Measurements from ENCODE around the gene TERB1. TPM values are rescaled to one million over a fixed set of nuclear protein-coding genes. Genes with fewer than 3 reads are reported as not detected.

Gene TERB1
- total and polyA plus RNA-seq, 4 donors = 0.10 to 0.35 TPM; not detected in 2

GRCh38 chr16:66832190-66832589 lies 30.8 kb upstream of the TERB1 start:
- Histone ChIP-seq H3K9me3 (ENCODE audit: control insufficient read depth, insufficient read depth, low read length) (no peaks in the 10 kb centered on the region), H3K36me3 (ENCODE audit: control insufficient read depth, insufficient read depth, low read length) (peaks cover 14% of the 10 kb centered on the region), H3K27me3 (ENCODE audit: control insufficient read depth, insufficient read depth, low read length) (no peaks in the 10 kb centered on the region), H3K4me1 (ENCODE audit: control insufficient read depth, insufficient read depth, low read length) (peaks cover 12% of the 10 kb centered on the region), H3K27ac (ENCODE audit: low read depth, low read length) (no peak overlapping the region), H3K4me3 (ENCODE audit: low read depth, low read length) (no peak overlapping the region)
- WGBS (ENCODE audit: insufficient coverage) = no CpG with 5 or more reads among the region's 3 CpGs
- no peak for DNase-seq (ENCODE audit: low read depth in 4 of 6, low spot score in 6 of 6)

- peak; percentile 83 to 96 (median 86) for DNase-seq (ENCODE audit: low read depth in 4 of 6, low spot score in 6 of 6)
- peak within 1 kb of the TSS; percentile 43 for H3K27ac ChIP-seq (ENCODE audit: low read depth, low read length)
- H3K4me3 ChIP-seq (ENCODE audit: low read depth, low read length) = peak within 1 kb of the TSS; percentile 50
- peaks cover 15% of the 10 kb centered on the region for H3K36me3 ChIP-seq (ENCODE audit: control insufficient read depth, insufficient read depth, low read length)
- H3K4me1 ChIP-seq (ENCODE audit: control insufficient read depth, insufficient read depth, low read length) = peaks cover 12% of the 10 kb centered on the region
- H3K9me3 ChIP-seq (ENCODE audit: control insufficient read depth, insufficient read depth, low read length) = no peaks in the 10 kb centered on the region
- H3K27me3 ChIP-seq (ENCODE audit: control insufficient read depth, insufficient read depth, low read length) = no peaks in the 10 kb centered on the region
- under 1% methylated on average over 81 of the region's 84 CpGs for WGBS (ENCODE audit: insufficient coverage)
Observed at GRCh38 chr16:66830422-66831404, 29.3 kb upstream of the TERB1 start, which contains the start of gene NAE1. TSS of gene NAE1 (minus strand) at chr16:66830976. CDS start at chr16:66830899, 77 bp downstream.

GRCh38 chr16:66824006-66824405 lies 22.6 kb upstream of the TERB1 start:
- Histone ChIP-seq H3K4me3 (ENCODE audit: low read depth, low read length) (no peak overlapping the region), H3K27ac (ENCODE audit: low read depth, low read length) (no peak overlapping the region), H3K27me3 (ENCODE audit: control insufficient read depth, insufficient read depth, low read length) (no peaks in the 10 kb centered on the region), H3K9me3 (ENCODE audit: control insufficient read depth, insufficient read depth, low read length) (no peaks in the 10 kb centered on the region), H3K36me3 (ENCODE audit: control insufficient read depth, insufficient read depth, low read length) (peaks cover 58% of the 10 kb centered on the region), H3K4me1 (ENCODE audit: control insufficient read depth, insufficient read depth, low read length) (peaks cover 5% of the 10 kb centered on the region)
- no peak for DNase-seq (ENCODE audit: low read depth in 4 of 6, low spot score in 6 of 6)
- 92% methylated on average over 1 of the region's 4 CpGs for WGBS (ENCODE audit: insufficient coverage)

DNA sequence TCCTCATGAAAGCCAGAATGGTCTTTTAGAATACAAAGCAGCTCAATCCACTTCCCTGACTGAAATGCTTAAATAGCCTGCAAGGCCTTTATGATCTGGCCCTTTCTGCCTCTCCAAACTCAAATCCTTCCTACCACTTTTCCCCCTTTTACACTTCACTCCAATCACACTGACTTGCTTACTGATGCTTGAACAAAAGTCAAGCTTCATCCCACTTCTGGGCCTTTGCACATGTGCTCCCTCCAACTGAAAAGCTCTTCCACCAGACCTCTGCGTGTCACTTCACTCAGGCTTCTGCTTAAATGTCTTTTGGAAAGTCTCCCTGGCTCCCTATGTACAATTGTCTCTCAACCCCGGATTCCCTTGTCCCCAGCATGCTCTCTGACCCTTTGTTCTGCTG lies 13.3 kb upstream of the TERB1 start:
- H3K36me3 ChIP-seq (ENCODE audit: control insufficient read depth, insufficient read depth, low read length) = peaks cover 37% of the 10 kb centered on the region
- H3K27me3 ChIP-seq (ENCODE audit: control insufficient read depth, insufficient read depth, low read length) = no peaks in the 10 kb centered on the region
- H3K27ac ChIP-seq (ENCODE audit: low read depth, low read length) = no peak overlapping the region
- H3K4me3 ChIP-seq (ENCODE audit: low read depth, low read length) = no peak overlapping the region
- WGBS (ENCODE audit: insufficient coverage) = 70% methylated on average over 2 of the region's 2 CpGs
- H3K4me1 ChIP-seq (ENCODE audit: control insufficient read depth, insufficient read depth, low read length) = no peaks in the 10 kb centered on the region
- H3K9me3 ChIP-seq (ENCODE audit: control insufficient read depth, insufficient read depth, low read length) = no peaks in the 10 kb centered on the region
- no peak for DNase-seq (ENCODE audit: low read depth in 4 of 6, low spot score in 6 of 6)

DNA sequence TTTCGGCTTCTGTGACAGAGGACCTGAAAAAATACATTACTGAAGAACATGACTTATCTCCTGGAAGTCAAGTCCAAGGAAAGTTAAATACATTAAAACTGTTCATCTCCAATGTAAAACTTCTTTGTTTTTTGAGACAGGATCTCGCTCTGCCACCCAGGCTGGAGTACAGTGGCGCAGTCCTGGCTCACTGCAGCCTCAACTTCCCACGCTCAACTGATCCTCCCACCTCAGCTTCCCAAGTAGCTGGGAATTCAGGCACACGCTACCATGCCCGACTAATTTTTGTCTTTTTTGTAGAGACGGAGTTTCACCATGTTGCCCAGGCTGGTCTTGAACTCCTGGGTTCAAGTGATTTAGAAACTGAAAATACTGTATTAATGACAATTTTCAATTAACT lies 9.7 kb upstream of the TERB1 start:
- no peaks in the 10 kb centered on the region for H3K4me1 ChIP-seq (ENCODE audit: control insufficient read depth, insufficient read depth, low read length)
- H3K27me3 ChIP-seq (ENCODE audit: control insufficient read depth, insufficient read depth, low read length) = no peaks in the 10 kb centered on the region
- H3K27ac ChIP-seq (ENCODE audit: low read depth, low read length) = no peak overlapping the region
- H3K9me3 ChIP-seq (ENCODE audit: control insufficient read depth, insufficient read depth, low read length) = no peaks in the 10 kb centered on the region
- no peak for DNase-seq (ENCODE audit: low read depth in 4 of 6, low spot score in 6 of 6)
- H3K4me3 ChIP-seq (ENCODE audit: low read depth, low read length) = no peak overlapping the region
- WGBS (ENCODE audit: insufficient coverage) = 96% methylated on average over 3 of the region's 7 CpGs
- H3K36me3 ChIP-seq (ENCODE audit: control insufficient read depth, insufficient read depth, low read length) = peaks cover 39% of the 10 kb centered on the region

- Histone ChIP-seq H3K4me3 (ENCODE audit: low read depth, low read length) (no peak overlapping the region), H3K9me3 (ENCODE audit: control insufficient read depth, insufficient read depth, low read length) (no peaks in the 10 kb centered on the region), H3K27me3 (ENCODE audit: control insufficient read depth, insufficient read depth, low read length) (no peaks in the 10 kb centered on the region), H3K4me1 (ENCODE audit: control insufficient read depth, insufficient read depth, low read length) (no peaks in the 10 kb centered on the region), H3K36me3 (ENCODE audit: control insufficient read depth, insufficient read depth, low read length) (peaks cover 35% of the 10 kb centered on the region), H3K27ac (ENCODE audit: low read depth, low read length) (no peak overlapping the region)
- WGBS (ENCODE audit: insufficient coverage) = 100% methylated on average over 2 of the region's 4 CpGs
- DNase-seq (ENCODE audit: low read depth in 4 of 6, low spot score in 6 of 6) = no peak
Observed at GRCh38 chr16:66810391-66810790, 9.0 kb upstream of the TERB1 start.

GRCh38 chr16:66809765-66810164 lies 8.4 kb upstream of the TERB1 start:
- no peaks in the 10 kb centered on the region for H3K27me3 ChIP-seq (ENCODE audit: control insufficient read depth, insufficient read depth, low read length)
- no peaks in the 10 kb centered on the region for H3K4me1 ChIP-seq (ENCODE audit: control insufficient read depth, insufficient read depth, low read length)
- no peak overlapping the region for H3K27ac ChIP-seq (ENCODE audit: low read depth, low read length)
- peaks cover 39% of the 10 kb centered on the region for H3K36me3 ChIP-seq (ENCODE audit: control insufficient read depth, insufficient read depth, low read length)
- H3K4me3 ChIP-seq (ENCODE audit: low read depth, low read length) = no peak overlapping the region
- no peaks in the 10 kb centered on the region for H3K9me3 ChIP-seq (ENCODE audit: control insufficient read depth, insufficient read depth, low read length)
- WGBS (ENCODE audit: insufficient coverage) = no CpG with 5 or more reads among the region's 4 CpGs
- no peak for DNase-seq (ENCODE audit: low read depth in 4 of 6, low spot score in 6 of 6)

GRCh38 chr16:66802159-66802558 lies 775 bp upstream of the TERB1 start:
- WGBS (ENCODE audit: insufficient coverage) = 90% methylated on average over 4 of the region's 5 CpGs
- H3K4me3 ChIP-seq (ENCODE audit: low read depth, low read length) = no peak overlapping the region

GRCh38 chr16:66800856-66801255 lies 528 bp downstream of the TERB1 start:
- Histone ChIP-seq H3K4me3 (ENCODE audit: low read depth, low read length) (no peak overlapping the region), H3K4me1 (ENCODE audit: control insufficient read depth, insufficient read depth, low read length) (no peaks in the 10 kb centered on the region), H3K9me3 (ENCODE audit: control insufficient read depth, insufficient read depth, low read length) (no peaks in the 10 kb centered on the region), H3K27ac (ENCODE audit: low read depth, low read length) (no peak overlapping the region), H3K36me3 (ENCODE audit: control insufficient read depth, insufficient read depth, low read length) (peaks cover 31% of the 10 kb centered on the region), H3K27me3 (ENCODE audit: control insufficient read depth, insufficient read depth, low read length) (no peaks in the 10 kb centered on the region)
- DNase-seq (ENCODE audit: low read depth in 4 of 6, low spot score in 6 of 6) = no peak
- 93% methylated on average over 10 of the region's 19 CpGs for WGBS (ENCODE audit: insufficient coverage)

More at GRCh38 chr16:66802159-66802558, 775 bp upstream of the TERB1 start:
- DNase-seq (ENCODE audit: low read depth in 4 of 6, low spot score in 6 of 6) = no peak
- peaks cover 37% of the 10 kb centered on the region for H3K36me3 ChIP-seq (ENCODE audit: control insufficient read depth, insufficient read depth, low read length)
- H3K9me3 ChIP-seq (ENCODE audit: control insufficient read depth, insufficient read depth, low read length) = no peaks in the 10 kb centered on the region
- no peaks in the 10 kb centered on the region for H3K4me1 ChIP-seq (ENCODE audit: control insufficient read depth, insufficient read depth, low read length)
- no peaks in the 10 kb centered on the region for H3K27me3 ChIP-seq (ENCODE audit: control insufficient read depth, insufficient read depth, low read length)
- no peak overlapping the region for H3K27ac ChIP-seq (ENCODE audit: low read depth, low read length)

- Histone ChIP-seq H3K9me3 (ENCODE audit: control insufficient read depth, insufficient read depth, low read length) (no peaks in the 10 kb centered on the region), H3K27me3 (ENCODE audit: control insufficient read depth, insufficient read depth, low read length) (no peaks in the 10 kb centered on the region), H3K4me1 (ENCODE audit: control insufficient read depth, insufficient read depth, low read length) (no peaks in the 10 kb centered on the region), H3K36me3 (ENCODE audit: control insufficient read depth, insufficient read depth, low read length) (peaks cover 16% of the 10 kb centered on the region), H3K27ac (ENCODE audit: low read depth, low read length) (no peak overlapping the region), H3K4me3 (ENCODE audit: low read depth, low read length) (no peak overlapping the region)
- DNase-seq (ENCODE audit: low read depth in 4 of 6, low spot score in 6 of 6) = no peak
- no CpG with 5 or more reads among the region's 2 CpGs for WGBS (ENCODE audit: insufficient coverage)
Observed at GRCh38 chr16:66798161-66798560, 3.2 kb downstream of the TERB1 start.
